NCI-H2196 (cell line): ENCODE results near the gene CCL1.

Source experiments
- DNase-seq: peaks from one replicate; lab custom pipeline; 2025; ENCODE audit not compliant: unreplicated experiment; lab: John Stamatoyannopoulos, UW

CCL1 gene, protein sequence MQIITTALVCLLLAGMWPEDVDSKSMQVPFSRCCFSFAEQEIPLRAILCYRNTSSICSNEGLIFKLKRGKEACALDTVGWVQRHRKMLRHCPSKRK

DNA sequence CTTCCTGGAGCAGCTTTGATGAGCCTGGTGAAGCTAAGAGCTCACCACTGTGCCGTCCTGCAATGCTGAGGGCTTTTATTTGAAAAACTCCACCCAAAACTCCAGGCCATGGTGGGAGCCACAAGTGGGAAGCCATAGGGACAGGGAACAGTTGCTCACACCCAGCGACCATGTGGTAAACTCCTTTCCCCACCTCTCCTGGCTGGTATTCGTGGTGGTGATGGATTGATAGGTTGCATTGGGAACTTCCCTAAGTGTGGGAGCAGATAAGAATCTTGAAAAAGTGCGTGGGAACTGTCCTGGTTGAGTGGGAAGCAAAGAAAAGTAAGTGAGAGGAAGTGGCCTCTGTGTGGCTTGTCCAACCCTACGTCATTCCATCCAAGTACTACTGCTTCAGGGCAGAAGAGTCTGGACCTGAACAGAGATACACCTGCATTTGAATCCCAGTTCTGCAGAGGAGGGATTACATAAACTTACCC, at the start of gene CCL1:
TSS of gene CCL1 (minus strand) at position 51 of the 479 bp plus-strand sequence. CDS start 72 bp downstream, outside the sequence.
- DNase-seq, result no peak

DNA sequence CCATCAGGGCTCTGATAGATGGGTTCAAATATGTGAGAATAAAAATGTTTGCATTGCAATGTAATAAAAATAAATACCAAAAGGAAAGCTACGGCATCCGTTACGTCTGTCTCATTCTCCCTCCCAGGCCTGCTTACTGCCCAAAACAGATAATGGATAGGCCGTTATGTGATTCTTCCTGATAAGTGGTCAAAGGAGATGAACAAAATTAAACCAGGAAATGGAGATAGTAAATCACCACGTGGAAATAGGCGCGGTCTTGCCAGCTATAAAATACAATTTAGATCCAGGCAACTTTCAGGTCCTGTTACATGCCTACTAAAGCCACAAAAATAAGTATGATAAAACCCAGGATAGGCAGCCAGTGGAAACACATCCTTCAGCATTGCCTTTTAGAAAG, 49.5 kb upstream of the CCL1 start:
- DNase-seq, result no peak

DNA sequence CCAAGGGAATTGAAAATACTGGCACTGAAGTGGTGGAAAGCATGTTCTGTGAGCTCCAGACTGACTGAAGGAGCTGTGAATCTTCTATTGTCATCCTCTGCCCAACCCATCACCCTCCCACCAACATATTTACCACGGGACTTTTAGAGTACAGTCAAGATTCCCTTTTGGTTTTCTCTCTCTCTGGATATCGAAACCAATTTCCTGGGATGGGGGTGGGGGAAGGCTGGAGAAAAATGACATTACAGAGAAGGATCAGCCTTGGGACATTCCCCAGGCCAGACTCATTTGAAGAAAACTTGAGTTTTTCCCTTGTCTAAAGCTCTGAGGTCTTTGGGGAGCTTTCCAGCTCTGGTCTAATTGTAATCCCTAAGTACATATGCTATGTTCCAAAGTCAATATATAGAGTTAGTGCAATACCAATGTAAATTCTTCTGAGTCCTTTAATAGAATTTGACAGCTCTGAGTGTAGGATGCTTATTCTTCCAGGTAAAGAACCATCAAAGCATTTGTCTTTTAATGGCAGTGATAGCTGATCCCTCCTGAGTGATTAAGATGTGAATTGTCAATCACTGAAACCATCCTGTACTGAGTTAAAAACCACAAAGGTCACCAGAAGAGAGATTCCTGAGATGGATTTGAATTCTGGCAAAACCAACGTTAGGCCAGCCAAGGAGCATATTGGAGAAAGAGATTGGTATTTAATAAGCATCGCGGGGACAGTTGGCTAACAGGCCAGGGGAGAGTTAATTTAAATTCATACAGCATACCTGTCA, 48.8 kb upstream of the CCL1 start:
- no peak for DNase-seq

DNA sequence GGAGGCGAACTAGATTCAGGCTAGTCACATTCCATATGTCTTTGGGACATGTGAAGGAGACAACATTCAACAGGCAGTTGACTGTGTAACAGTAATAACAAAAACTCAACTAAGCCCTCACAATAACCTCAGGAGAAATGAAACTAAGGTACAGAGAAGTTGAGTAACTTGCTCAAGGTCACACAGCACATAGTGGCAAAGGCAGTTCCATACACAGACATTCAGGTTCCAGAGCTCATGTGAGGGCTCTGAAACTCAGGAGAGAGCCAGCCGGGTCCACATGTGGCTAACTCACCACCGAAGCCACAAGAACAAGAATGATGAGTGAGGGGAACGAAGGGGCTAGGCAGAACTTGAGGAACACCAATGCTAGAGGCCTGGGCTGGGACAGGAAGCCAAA, 46.3 kb upstream of the CCL1 start:
- DNase-seq, result no peak

DNA sequence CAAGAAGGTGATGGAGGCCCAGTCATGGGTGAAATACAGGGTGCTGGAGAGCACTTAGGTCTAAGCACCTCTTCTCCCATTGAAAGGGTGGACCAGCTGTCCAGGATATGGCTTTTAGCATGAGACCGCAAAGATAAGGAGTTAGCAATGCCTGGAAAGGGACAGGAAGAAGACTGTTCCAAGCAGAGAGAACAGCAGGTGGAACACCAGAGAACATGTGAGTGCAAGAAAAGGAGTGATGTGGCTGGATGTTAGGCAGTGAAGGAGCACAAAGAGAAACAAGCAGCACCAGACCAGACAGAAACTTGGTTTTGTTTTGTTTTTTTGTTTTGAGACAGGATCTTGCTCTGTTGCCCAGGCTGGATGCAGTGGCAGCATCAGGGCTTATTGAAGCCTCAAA, 45.4 kb upstream of the CCL1 start:
- no peak for DNase-seq

DNA sequence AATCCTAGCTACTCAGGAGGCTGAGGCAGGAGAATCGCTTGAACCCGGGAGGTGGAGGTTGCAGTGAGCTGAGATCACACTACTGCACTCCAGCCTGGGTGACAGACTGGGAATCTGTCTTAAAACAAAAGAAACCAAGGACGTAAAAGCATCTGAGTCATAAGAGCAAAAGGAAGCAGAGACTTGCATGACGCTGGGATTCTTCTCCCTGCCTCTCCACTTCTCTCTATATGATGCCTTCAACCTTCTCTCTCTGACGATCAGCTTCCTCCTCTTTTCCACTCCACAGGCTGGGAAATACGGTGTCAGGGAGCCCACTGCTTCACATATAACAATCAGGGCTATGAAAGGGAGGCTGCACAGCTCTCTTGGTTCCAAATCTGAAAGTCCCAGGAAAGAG, 43.2 kb upstream of the CCL1 start:
- no peak for DNase-seq

GRCh38 chr17:34403006-34403405, 40.0 kb upstream of the CCL1 start:
- DNase-seq, result no peak

- DNase-seq, result no peak
Observed at GRCh38 chr17:34401165-34401564, 38.1 kb upstream of the CCL1 start.

DNA sequence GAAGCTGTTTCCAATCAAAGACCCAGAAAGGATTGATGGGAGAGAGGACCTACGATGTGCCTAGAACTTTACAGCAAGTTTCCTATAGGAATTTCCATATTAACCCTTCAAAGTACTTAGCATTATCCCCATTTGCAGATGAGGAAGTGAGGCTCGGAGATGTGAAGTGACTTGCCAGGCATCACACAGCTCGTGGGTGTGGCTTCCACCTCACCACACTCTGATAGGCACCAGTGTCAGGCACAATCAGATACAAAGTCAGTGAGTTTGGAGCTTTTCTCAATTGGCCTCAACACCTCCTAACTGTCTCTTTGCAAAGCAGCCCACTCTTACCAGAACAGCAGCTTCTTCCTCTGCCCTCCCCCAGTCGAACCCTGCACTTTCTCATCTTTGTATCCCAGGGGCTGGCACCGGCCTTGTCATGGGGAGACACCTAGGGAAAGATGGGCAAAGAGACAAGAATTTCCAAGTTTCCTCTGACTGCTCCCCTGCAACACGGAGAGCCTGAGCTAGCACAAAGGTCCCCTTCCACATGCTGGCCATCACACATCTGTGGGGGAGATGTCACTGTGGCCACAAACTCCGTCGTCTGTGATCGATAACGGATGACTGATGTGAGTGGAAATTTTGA, 37.4 kb upstream of the CCL1 start:
- DNase-seq, result no peak

DNA sequence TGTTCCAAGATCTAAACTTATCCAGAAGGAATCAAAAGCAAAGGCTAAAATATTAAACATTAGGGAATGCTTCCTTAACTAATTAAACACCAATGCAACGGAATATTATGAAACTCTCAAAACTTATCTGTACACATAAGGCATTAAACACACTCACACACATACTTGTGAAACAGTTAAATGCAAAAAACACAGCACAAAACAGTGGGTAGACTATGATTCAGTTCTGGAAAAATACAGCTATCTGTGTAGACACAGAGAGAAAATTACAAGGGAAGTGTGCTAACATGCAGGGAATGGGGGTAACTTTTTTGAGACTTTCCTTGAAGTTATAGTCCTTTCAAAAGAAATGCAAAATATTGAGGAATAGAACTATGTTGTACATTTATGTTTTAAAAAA, 36.7 kb upstream of the CCL1 start:
- DNase-seq, result no peak

DNA sequence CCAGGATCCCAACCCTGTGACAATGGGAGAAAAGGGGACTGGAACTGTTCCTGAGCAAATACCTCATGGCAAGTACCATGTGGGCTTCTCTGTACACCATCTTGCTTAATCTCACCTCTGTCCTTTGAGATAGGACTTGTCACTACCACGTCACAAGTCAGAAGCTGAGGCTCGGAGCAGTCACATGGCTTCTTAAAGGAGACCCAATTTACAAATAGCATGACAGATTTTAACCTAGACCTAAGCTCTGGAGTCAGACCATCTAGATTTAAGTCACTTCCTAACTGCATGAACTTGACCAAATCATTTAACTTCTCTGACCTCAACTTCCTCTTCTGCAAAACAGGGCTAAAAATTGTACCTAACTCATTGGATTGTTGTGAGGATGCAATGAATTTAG, 36.0 kb upstream of the CCL1 start:
- no peak for DNase-seq

DNA sequence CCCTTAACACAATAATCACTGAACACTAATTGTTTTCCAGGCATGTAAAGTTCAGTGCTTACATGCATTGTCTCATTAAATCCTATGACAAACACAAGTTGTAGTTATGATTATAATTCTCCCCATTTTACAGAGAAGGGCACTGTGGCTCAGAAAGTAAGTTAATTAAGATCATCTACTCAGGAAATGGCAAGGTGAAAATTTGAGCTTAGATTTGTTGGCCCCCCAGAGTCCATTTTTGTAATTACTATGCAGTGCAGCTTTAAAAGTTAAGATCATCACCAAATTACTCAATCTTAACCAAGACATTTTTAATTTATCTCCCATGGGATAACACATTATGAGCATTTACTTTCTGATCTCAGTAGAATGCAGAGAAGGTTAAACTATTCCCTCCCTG, 34.2 kb upstream of the CCL1 start:
- DNase-seq, result no peak

DNA sequence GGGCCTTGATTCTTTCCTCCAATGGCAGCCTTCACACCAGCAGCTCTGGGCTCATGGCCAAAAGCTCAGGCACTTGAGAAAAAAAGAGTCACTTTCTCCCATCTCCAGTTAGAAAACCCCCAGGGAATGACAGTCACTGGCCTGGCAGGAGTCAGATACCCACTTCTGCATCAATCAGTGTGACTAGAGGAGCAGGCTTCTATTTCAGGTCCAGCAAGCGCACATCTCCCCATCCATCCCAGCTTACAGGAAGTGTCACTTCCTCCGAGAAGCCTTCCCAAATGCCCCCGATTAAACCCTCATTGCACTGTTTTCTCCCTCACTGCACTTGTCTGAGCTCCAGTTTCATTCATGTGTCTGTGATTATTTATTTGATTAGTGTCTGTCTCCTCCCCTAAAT, 30.4 kb upstream of the CCL1 start:
- no peak for DNase-seq

DNA sequence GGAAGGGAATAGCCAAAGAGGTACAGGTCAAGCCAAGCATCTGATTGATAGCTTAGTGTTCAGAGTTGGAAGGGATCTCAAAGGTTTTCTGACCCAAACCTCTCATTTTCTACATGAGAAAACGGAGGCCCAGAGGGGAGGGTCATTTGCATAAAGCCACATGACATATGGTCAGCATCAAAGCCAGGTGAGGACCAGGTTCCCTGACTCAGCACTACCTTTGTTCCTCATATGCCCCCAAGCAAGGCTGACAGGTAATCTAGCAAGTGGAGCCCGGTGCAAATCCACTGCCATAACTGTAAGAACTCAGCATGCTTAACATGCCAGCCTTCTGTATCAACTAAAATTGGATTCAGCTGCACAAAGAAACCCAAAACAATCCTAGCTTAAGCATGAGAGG, 28.2 kb upstream of the CCL1 start:
- no peak for DNase-seq

DNA sequence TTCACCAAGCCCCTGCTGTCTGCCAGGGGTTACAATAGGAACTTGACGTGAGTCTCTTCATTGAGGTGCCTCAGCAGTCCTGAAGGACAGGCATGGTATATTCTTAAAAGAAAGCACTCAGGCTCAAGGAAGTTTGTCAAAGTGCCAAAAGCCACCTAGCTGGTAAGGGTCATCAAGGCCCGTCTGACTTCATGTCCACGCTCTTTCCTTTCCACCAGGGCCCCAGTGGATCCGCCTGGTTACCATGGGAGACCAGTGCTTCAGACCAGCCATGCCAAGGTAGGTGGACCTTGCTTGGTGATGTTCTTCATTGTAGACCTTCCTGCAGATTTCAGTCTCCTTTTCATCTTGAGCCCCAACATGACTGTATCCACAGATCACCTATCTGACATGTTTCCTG, 27.6 kb upstream of the CCL1 start:
- DNase-seq, result no peak

- no peak for DNase-seq
Observed at GRCh38 chr17:34389126-34389750, 26.2 kb upstream of the CCL1 start.

- no peak for DNase-seq
Observed at GRCh38 chr17:34387566-34387965, 24.5 kb upstream of the CCL1 start.

- no peak for DNase-seq
Observed at GRCh38 chr17:34386697-34387550, 23.9 kb upstream of the CCL1 start.

- DNase-seq, result no peak
Observed at GRCh38 chr17:34386343-34386696, 23.3 kb upstream of the CCL1 start.

DNA sequence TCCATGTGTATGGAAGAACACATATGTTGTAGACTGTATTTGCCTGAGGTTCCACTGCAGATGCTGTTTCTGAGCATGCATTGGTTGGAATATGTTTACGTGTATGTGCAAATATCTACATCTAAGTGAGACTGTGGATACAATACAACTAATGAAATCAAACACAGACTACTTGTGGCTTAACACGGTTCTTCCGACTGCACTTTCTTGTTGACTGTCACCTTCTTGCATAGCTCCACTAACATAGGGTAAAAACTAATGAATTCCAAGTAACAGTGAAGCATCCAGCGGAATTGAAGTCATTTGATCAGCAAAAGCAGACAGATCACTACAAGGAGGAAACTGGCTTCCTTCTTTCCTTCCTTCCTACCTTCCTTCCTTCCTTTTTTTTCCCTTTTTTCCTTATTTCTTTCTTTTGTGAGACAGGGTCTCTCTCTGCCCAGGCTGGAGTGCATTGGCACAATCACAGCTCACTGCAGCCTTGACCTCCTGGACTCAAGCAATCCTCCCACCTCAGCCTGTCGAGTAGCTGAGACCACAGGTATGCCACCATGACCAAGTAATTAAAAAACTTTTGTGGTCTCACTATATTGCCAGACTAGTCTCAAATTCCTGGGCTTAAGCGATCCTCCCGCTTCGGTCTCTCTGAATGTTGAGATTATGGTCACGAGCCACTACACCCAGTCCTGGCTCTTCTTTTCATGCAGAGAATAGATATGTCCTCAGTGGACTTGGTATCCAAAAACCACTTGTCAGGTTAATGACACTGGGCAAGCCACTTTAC, 22.0 kb upstream of the CCL1 start:
- no peak for DNase-seq
